Esophagus squamous epithelium (tissue), 5 donors: ENCODE results near the gene PRDM5. TPM values are rescaled to one million over a fixed set of nuclear protein-coding genes. Genes with fewer than 3 reads are reported as not detected.

Experiments
- DNase-seq: peaks from one replicate; lab custom pipeline; 2025; lab: John Stamatoyannopoulos, UW
- H3K27ac ChIP-seq, 4 donors: fragments of 200-600 bp; sonication (generic); one replicate each; pipeline ENCODE4 v1.5.1; 2016 to 2019; ENCODE audit warnings: mild to moderate bottlenecking in 1 of 4
- H3K27me3 ChIP-seq, 4 donors: fragments of 200-600 bp; sonication (generic); 1 replicate in 3 of 4; 2 replicates in 1 of 4; pipeline versions ENCODE4 v1.5.1 to v1.6.0; 2017 to 2021; ENCODE audit warnings: antibody characterized with exemption in 1 of 4
- H3K36me3 ChIP-seq, 3 donors: fragments of 200-600 bp; sonication (generic); one replicate each; pipeline ENCODE4 v1.5.1; 2016 to 2019
- H3K4me1 ChIP-seq, 3 donors: fragments of 200-600 bp; sonication (generic); one replicate each; pipeline ENCODE4 v1.5.1; 2017 to 2019
- H3K4me3 ChIP-seq, 4 donors: fragments of 200-600 bp; sonication (generic); 1 replicate in 3 of 4; 2 replicates in 1 of 4; pipeline ENCODE4 v1.5.1; 2016 to 2019; ENCODE audit warnings: mild to moderate bottlenecking in 2 of 4, moderate library complexity in 1 of 4
- H3K9me3 ChIP-seq, 3 donors: fragments of 200-600 bp; sonication (generic); one replicate each; pipeline ENCODE4 v1.5.1; 2016 to 2019
- CTCF ChIP-seq, 6 experiments: fragments of 450-650 bp in 4 of 6; fragments of 200-600 bp in 2 of 6; sonication (generic) in 2 of 6; IDR thresholded peaks; one replicate each; pipeline ENCODE4 v1.5.1; 2016 to 2019; ENCODE audit warnings: antibody characterized with exemption in 6 of 6, mild to moderate bottlenecking in 4 of 6, moderate library complexity in 4 of 6
- POLR2A ChIP-seq, 4 donors: fragments of 450-650 bp; IDR thresholded peaks; one replicate each; pipeline ENCODE4 v1.6.1; 2017; ENCODE audit warnings: antibody characterized with exemption in 4 of 4, mild to moderate bottlenecking in 4 of 4, moderate library complexity in 3 of 4
- WGBS, 2 donors: methylation state at CpG; one replicate each; pipeline ENCODE4 v1.1.5; 2018; 5-methylcytosine and 5-hydroxymethylcytosine counted together
- intact Hi-C: fragments of 100-400 bp; cut with DNase I; formaldehyde crosslinking; loops from one replicate; pipeline ENCODE4 v1.15.0; 2022
- total RNA-seq, 4 donors: library from RNA; depleted of rRNA; stranded (reverse); fragments of >200 nt; gene quantifications; one replicate each; pipeline ENCODE4 v1.1.0, GENCODE V29; 2016
- donor health status: DM: yes; HTN: yes; CAD: no.

Gene PRDM5
- total RNA-seq, 4 donors from 2014 or later, result 3.3 to 16.8 (median 6.2) TPM

GRCh38 chr4:120960656-120961267 lies 38.2 kb upstream of the PRDM5 start:
- no peaks in the 10 kb centered on the region for H3K36me3 ChIP-seq
- TF ChIP-seq POLR2A (IDR thresholded peaks at IDR 0.05), result no peak
- no peak for TF ChIP-seq CTCF (IDR thresholded peaks at IDR 0.05)
- no peak for DNase-seq
- 40 to 44% methylated on average over 2 of the region's 2 CpGs for WGBS, 2 donors
- H3K4me3 ChIP-seq, result no peak overlapping the region
- no peaks in the 10 kb centered on the region for H3K9me3 ChIP-seq
- intact Hi-C loops, result no loop called here
- no peaks in the 10 kb centered on the region for H3K4me1 ChIP-seq
- H3K27ac ChIP-seq, result no peak overlapping the region
- no peaks in the 10 kb centered on the region for H3K27me3 ChIP-seq

DNA sequence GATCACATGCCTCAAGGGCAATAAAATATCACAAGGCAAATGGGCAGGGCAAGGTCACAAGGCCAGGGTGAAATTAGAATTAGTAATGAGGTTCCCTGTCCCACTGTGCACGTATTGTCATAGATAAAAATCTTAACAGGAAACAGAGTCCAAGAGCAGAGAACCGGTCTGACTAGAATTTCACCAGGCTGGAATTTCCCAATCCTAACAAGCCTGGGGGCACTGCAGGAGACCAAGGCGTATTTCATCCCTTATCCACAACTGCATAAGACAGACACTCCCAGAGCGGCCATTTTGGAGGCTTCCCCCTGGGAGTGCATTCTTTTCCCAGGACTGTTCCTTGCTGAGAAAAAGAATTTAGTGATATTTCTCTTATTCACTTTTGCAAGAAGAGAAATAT lies 25.9 kb upstream of the PRDM5 start:
- intact Hi-C loops, result no loop called here
- Histone ChIP-seq H3K4me3 (no peak overlapping the region), H3K36me3 (no peaks in the 10 kb centered on the region), H3K4me1 (no peaks in the 10 kb centered on the region), H3K27ac (no peak overlapping the region), H3K9me3 (peaks cover 0 to 9% (median 6%) of the 10 kb centered on the region in 3 donors), H3K27me3 (no peaks in the 10 kb centered on the region)
- DNase-seq, result no peak
- TF ChIP-seq POLR2A (IDR thresholded peaks at IDR 0.05), result no peak
- no peak for TF ChIP-seq CTCF (IDR thresholded peaks at IDR 0.05)
- 43 to 65% methylated on average over 4 of the region's 4 CpGs for WGBS, 2 donors

- DNase-seq, result no peak
- Histone ChIP-seq H3K4me3 (no peak overlapping the region), H3K4me1 (no peaks in the 10 kb centered on the region), H3K27ac (no peak overlapping the region), H3K27me3 (no peaks in the 10 kb centered on the region), H3K9me3 (no peaks in the 10 kb centered on the region), H3K36me3 (no peaks in the 10 kb centered on the region)
- 53 to 69% methylated on average over 3 of the region's 3 CpGs for WGBS, 2 donors
- intact Hi-C loops, result no loop called here
- TF ChIP-seq CTCF (IDR thresholded peaks at IDR 0.05), result no peak
- no peak for TF ChIP-seq POLR2A (IDR thresholded peaks at IDR 0.05)
These were observed 20.2 kb upstream of the PRDM5 start for GRCh38 chr4:120942776-120943175.

DNA sequence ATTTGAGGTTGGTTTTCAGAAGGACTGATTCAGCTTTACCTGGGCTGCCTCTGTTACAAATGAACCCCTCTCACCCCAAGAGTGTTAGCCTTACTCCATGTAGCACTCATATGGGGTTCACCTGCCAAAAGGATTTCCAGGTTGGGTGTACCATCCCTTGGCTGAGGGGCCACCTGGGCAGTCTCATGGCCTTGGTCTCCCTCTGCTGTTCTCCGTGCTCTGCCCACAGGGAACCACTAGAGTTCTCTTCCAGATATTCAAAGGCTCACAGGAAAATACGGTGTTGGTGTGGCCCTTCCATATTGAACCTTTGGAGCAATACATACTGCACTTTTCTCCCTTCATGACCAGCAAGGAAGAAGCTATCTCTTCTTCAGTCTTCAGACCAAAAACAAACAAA lies 18.0 kb upstream of the PRDM5 start:
- Histone ChIP-seq H3K36me3 (no peaks in the 10 kb centered on the region), H3K9me3 (no peaks in the 10 kb centered on the region), H3K4me1 (no peaks in the 10 kb centered on the region), H3K27me3 (no peaks in the 10 kb centered on the region), H3K4me3 (no peak overlapping the region), H3K27ac (no peak overlapping the region)
- TF ChIP-seq POLR2A (IDR thresholded peaks at IDR 0.05), result no peak
- TF ChIP-seq CTCF (IDR thresholded peaks at IDR 0.05), result no peak
- intact Hi-C loops, result no loop called here
- 94% methylated on average over 2 of the region's 2 CpGs for WGBS, 2 donors
- DNase-seq, result no peak

GRCh38 chr4:120939693-120940092 lies 17.2 kb upstream of the PRDM5 start:
- peaks cover 0 to 1% (median 0%) of the 10 kb centered on the region in 4 donors for H3K27me3 ChIP-seq
- no peak overlapping the region for H3K4me3 ChIP-seq
- intact Hi-C loops, result no loop called here
- no peaks in the 10 kb centered on the region for H3K9me3 ChIP-seq
- TF ChIP-seq CTCF (IDR thresholded peaks at IDR 0.05) (no peak), POLR2A (IDR thresholded peaks at IDR 0.05) (no peak)
- no peak for DNase-seq
- no peak overlapping the region for H3K27ac ChIP-seq
- H3K36me3 ChIP-seq, result no peaks in the 10 kb centered on the region
- no peaks in the 10 kb centered on the region for H3K4me1 ChIP-seq
